HEK293T (cell line): ENCODE results near the gene BIRC5.

Experiments used
- CTCF ChIA-PET: fragments of 350-600 bp; formaldehyde crosslinking; extraction: SDS; loops from one replicate; lab custom pipeline; 2021; ENCODE audit warnings: antibody characterized with exemption, inconsistent platforms; lab: Yijun Ruan, JAX
- POLR2A ChIA-PET: fragments of 350-600 bp; formaldehyde crosslinking; extraction: SDS; loops from one replicate; lab custom pipeline; 2020; ENCODE audit warnings: antibody characterized with exemption, inconsistent platforms; lab: Yijun Ruan, JAX
- DNase-seq: peaks from one replicate; pipeline ENCODE4 v3.0.0; 2012; ENCODE audit warnings: mixed read lengths; ENCODE audit errors: extremely low spot score
- ARNT ChIP-seq: fragments of 450-650 bp; IDR thresholded peaks from 2 replicates; pipeline ENCODE4 v1.6.1; 2017; ENCODE audit warnings: mild to moderate bottlenecking
- BHLHE40 ChIP-seq: fragments of 450-650 bp; IDR thresholded peaks from 2 replicates; pipeline ENCODE4 v1.6.1; 2016; ENCODE audit warnings: mild to moderate bottlenecking, moderate library complexity, borderline replicate concordance
- CTBP1 ChIP-seq: fragments of 450-650 bp; IDR thresholded peaks from 2 replicates; pipeline ENCODE4 v1.6.1; 2016; ENCODE audit warnings: borderline replicate concordance
- ELF4 ChIP-seq: fragments of 450-650 bp; IDR thresholded peaks from 2 replicates; pipeline ENCODE4 v1.6.1; 2017; ENCODE audit warnings: antibody characterized with exemption
- FOXA1 ChIP-seq: fragments of 450-650 bp; IDR thresholded peaks from 2 replicates; pipeline ENCODE4 v1.6.1; 2016; ENCODE audit warnings: mild to moderate bottlenecking
- FOXK2 ChIP-seq: fragments of 450-650 bp; IDR thresholded peaks from 2 replicates; pipeline ENCODE4 v1.6.1; 2016; ENCODE audit warnings: mild to moderate bottlenecking
- FOXM1 ChIP-seq: fragments of 450-650 bp; IDR thresholded peaks from 2 replicates; pipeline ENCODE4 v1.6.1; 2017; ENCODE audit warnings: mild to moderate bottlenecking, borderline replicate concordance
- HDGF ChIP-seq: fragments of 450-650 bp; IDR thresholded peaks from 2 replicates; pipeline ENCODE4 v1.6.1; 2017; ENCODE audit warnings: antibody characterized with exemption, borderline replicate concordance
- L3MBTL2 ChIP-seq: fragments of 450-650 bp; conservative IDR thresholded peaks from 2 replicates; pipeline ENCODE4 v1.6.1; 2016; ENCODE audit warnings: mild to moderate bottlenecking
- LEF1 ChIP-seq: fragments of 450-650 bp; IDR thresholded peaks from 2 replicates; pipeline ENCODE4 v1.6.1; 2017; ENCODE audit warnings: mild to moderate bottlenecking, borderline replicate concordance
- NFRKB ChIP-seq: fragments of 450-650 bp; IDR thresholded peaks from 2 replicates; pipeline ENCODE4 v1.6.1; 2016; ENCODE audit warnings: mild to moderate bottlenecking, moderate library complexity
- PKNOX1 ChIP-seq: fragments of 450-650 bp; IDR thresholded peaks from 2 replicates; pipeline ENCODE4 v1.6.1; 2016
- SP1 ChIP-seq: fragments of 450-650 bp; IDR thresholded peaks from 2 replicates; pipeline ENCODE4 v1.6.1; 2017
- SUZ12 ChIP-seq: fragments of 450-650 bp; IDR thresholded peaks from 2 replicates; pipeline ENCODE4 v1.6.1; 2016; ENCODE audit warnings: mild to moderate bottlenecking
- TARDBP ChIP-seq: fragments of 450-650 bp; IDR thresholded peaks from 2 replicates; pipeline ENCODE4 v1.6.1; 2016
- ZNF384 ChIP-seq: fragments of 450-650 bp; IDR thresholded peaks from 2 replicates; pipeline ENCODE4 v1.6.1; 2016

BIRC5 gene

GRCh38 chr17:78248051-78248914 lies 34.2 kb downstream of the BIRC5 start:
- POLR2A ChIA-PET = interaction anchor here (1.2 to 1.5 kb wide), 2 partner anchors 10 to 61 kb away, joined by 5 to 7 read pairs; partner anchors contain the start of genes AFMID and TK1
- no peak for DNase-seq
- CTCF ChIA-PET = interaction anchor here (0.6 to 1.6 kb wide), 2 partner anchors 10 to 198 kb away, joined by 3 read pairs; no protein-coding TSS in a partner anchor
- no peak for TF ChIP-seq NFRKB
- no peak for TF ChIP-seq SP1

GRCh38 chr17:78249074-78249817 lies 35.2 kb downstream of the BIRC5 start:
- POLR2A ChIA-PET = interaction anchor here (1.5 to 2.2 kb wide), 2 partner anchors 11 to 63 kb away, joined by 7 to 8 read pairs; partner anchors contain the start of genes AFMID and TK1
- TF ChIP-seq ZNF384 (no peak), FOXA1 (no peak), FOXK2 (no peak), SP1 (no peak), ARNT (no peak), ELF4 (no peak), SUZ12 (no peak), BHLHE40 (no peak), HDGF (no peak), TARDBP (no peak), LEF1 (no peak), CTBP1 (no peak), FOXM1 (no peak), L3MBTL2 (no peak), PKNOX1 (no peak)

GRCh38 chr17:78249818-78250806 lies 36.1 kb downstream of the BIRC5 start:
- TF ChIP-seq CTBP1 (no peak), SP1 (no peak), HDGF (no peak), PKNOX1 (no peak)
- POLR2A ChIA-PET = interaction anchor here (1.0 to 2.2 kb wide), 4 partner anchors 9 to 64 kb away, joined by 3 to 8 read pairs (median 5); partner anchors contain the start of genes AFMID, BIRC5 and TK1
- CTCF ChIA-PET = interaction anchor here (0.7 to 2.1 kb wide), 6 partner anchors 12 to 176 kb away, joined by 3 to 11 read pairs (median 6); no protein-coding TSS in a partner anchor
- DNase-seq = no peak

More at GRCh38 chr17:78249074-78249817, 35.2 kb downstream of the BIRC5 start:
- CTCF ChIA-PET = interaction anchor here (1.6 to 2.1 kb wide), 2 partner anchors 11 kb away, joined by 3 to 10 read pairs; no protein-coding TSS in a partner anchor
- no peak for DNase-seq

GRCh38 chr17:78250891-78251772 lies 37.1 kb downstream of the BIRC5 start:
- CTCF ChIA-PET = interaction anchor here (0.5 to 2.1 kb wide), 21 partner anchors 9 to 494 kb away, joined by 3 to 11 read pairs (median 3); partner anchors contain the start of genes AFMID, BIRC5 and TK1
- no peak for TF ChIP-seq BHLHE40
- peak; percentile 85 for TF ChIP-seq FOXM1
- TF ChIP-seq ARNT = 0 out of 2 replicates have a peak, but pooled peaks have one; percentile 47
- TF ChIP-seq ELF4 = no peak
- TF ChIP-seq PKNOX1 = no peak
- TF ChIP-seq FOXK2 = no peak
- no peak for TF ChIP-seq SUZ12
- no peak for TF ChIP-seq FOXA1
- TF ChIP-seq L3MBTL2 = no peak
- peak; percentile 76; the same call in 1 of the 2 replicates for TF ChIP-seq HDGF
- TF ChIP-seq ZNF384 = no peak
- TF ChIP-seq TARDBP = no peak
- TF ChIP-seq SP1 = no peak
- DNase-seq = peak; percentile 95
- POLR2A ChIA-PET = interaction anchor here (0.5 to 2.2 kb wide), 5 partner anchors 10 to 65 kb away, joined by 3 to 8 read pairs (median 5); partner anchors contain the start of genes AFMID, BIRC5 and TK1
